Measurements from ENCODE around the gene CASR.

DNA sequence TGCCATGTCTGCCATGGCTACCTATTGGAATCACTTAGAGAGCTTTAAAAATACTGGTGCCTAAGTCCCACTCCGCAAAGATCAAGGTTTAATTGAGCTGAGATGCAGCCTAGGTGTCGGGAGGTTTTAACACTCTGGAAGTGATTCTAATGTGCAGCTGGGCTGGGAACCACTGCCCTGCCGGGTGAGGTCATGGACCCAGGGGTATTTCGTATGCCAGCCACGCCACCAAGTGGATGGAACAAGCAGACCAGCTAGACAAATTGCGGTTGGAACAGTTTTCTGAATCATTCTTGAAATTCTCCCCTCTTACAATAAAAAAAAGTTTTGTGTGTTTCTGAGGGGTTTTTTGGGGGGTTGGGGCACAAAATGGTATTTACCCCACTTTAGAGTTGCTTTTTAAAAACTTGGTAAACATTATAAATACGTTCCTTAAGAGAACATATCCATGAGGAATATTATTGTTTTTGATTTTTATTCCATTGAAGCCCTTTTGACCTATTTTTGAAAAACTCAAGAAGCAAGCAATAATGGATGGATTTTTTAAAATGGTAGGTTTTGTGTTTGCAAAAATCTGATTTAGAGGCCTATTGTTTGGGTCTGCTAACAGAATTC, 75.4 kb downstream of the CASR start:
- TF ChIP-seq, protein P1, sequence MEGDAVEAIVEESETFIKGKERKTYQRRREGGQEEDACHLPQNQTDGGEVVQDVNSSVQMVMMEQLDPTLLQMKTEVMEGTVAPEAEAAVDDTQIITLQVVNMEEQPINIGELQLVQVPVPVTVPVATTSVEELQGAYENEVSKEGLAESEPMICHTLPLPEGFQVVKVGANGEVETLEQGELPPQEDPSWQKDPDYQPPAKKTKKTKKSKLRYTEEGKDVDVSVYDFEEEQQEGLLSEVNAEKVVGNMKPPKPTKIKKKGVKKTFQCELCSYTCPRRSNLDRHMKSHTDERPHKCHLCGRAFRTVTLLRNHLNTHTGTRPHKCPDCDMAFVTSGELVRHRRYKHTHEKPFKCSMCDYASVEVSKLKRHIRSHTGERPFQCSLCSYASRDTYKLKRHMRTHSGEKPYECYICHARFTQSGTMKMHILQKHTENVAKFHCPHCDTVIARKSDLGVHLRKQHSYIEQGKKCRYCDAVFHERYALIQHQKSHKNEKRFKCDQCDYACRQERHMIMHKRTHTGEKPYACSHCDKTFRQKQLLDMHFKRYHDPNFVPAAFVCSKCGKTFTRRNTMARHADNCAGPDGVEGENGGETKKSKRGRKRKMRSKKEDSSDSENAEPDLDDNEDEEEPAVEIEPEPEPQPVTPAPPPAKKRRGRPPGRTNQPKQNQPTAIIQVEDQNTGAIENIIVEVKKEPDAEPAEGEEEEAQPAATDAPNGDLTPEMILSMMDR (conservative IDR thresholded peaks at IDR 0.05; ENCODE audit: low read depth, low read length), result peak; percentile 73
- TF ChIP-seq POLR2A (IDR thresholded peaks at IDR 0.05; ENCODE audit: low read depth, low read length), result no peak
- 0 out of 2 replicates have a peak, but pooled peaks have one; percentile 16 for TF ChIP-seq BHLHE40 (IDR thresholded peaks at IDR 0.05; ENCODE audit: low read depth, low read length)
- peak; percentile 79 for TF ChIP-seq SMC3 (IDR thresholded peaks at IDR 0.05; ENCODE audit: low read depth, low read length)
- peak; percentile 80 for TF ChIP-seq RAD21 (IDR thresholded peaks at IDR 0.05; ENCODE audit: low read length)
- TF ChIP-seq FOS (IDR thresholded peaks at IDR 0.05; ENCODE audit: low read depth, low read length), result no peak
- no peak for TF ChIP-seq MXI1 (IDR thresholded peaks at IDR 0.05; ENCODE audit: borderline replicate concordance, low read depth, low read length)
- no peak for TF ChIP-seq MAFK (IDR thresholded peaks at IDR 0.05; ENCODE audit: low read depth, low read length)
- TF ChIP-seq NFE2L2 (IDR thresholded peaks at IDR 0.05; ENCODE audit: low read depth, low read length), result no peak
- no peak for TF ChIP-seq RCOR1 (IDR thresholded peaks at IDR 0.05; ENCODE audit: insufficient replicate concordance, low read length)
- no peak for TF ChIP-seq MAZ (IDR thresholded peaks at IDR 0.05; ENCODE audit: borderline replicate concordance, low read depth, low read length)
- no peak for TF ChIP-seq CEBPB (IDR thresholded peaks at IDR 0.05; ENCODE audit: low read depth, low read length)
- no peak for TF ChIP-seq RFX5 (IDR thresholded peaks at IDR 0.05; ENCODE audit: low read depth, low read length)
- TF ChIP-seq, protein P2, sequence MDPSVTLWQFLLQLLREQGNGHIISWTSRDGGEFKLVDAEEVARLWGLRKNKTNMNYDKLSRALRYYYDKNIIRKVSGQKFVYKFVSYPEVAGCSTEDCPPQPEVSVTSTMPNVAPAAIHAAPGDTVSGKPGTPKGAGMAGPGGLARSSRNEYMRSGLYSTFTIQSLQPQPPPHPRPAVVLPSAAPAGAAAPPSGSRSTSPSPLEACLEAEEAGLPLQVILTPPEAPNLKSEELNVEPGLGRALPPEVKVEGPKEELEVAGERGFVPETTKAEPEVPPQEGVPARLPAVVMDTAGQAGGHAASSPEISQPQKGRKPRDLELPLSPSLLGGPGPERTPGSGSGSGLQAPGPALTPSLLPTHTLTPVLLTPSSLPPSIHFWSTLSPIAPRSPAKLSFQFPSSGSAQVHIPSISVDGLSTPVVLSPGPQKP (IDR thresholded peaks at IDR 0.05; ENCODE audit: borderline replicate concordance, low read depth, low read length), result no peak

Data from IMR-90 (cell line).